Gastroesophageal sphincter (tissue), 3 donors: ENCODE measurements around the gene PREX1.

ENCODE experiments used
- CTCF ChIP-seq, 4 experiments: fragments of 200-600 bp in 2 of 4; fragments of 450-650 bp in 2 of 4; sonication (generic) in 1 of 4; IDR thresholded peaks; one replicate each; pipeline ENCODE4 v1.5.1; 2017 to 2019; ENCODE audit warnings: antibody characterized with exemption in 4 of 4, mild to moderate bottlenecking in 2 of 4, moderate library complexity in 2 of 4
- EP300 ChIP-seq: sonication (generic); formaldehyde crosslinking; IDR thresholded peaks from one replicate; pipeline ENCODE4 v1.6.1; 2017; ENCODE audit warnings: antibody characterized with exemption, mild to moderate bottlenecking

GRCh38 chr20:48804300-48804980 lies 23.4 kb downstream of the PREX1 start:
- no peak for TF ChIP-seq CTCF (IDR thresholded peaks at IDR 0.05)
- no peak for TF ChIP-seq EP300
